Stomach (tissue), 9 donors: ENCODE data around the gene CRISPLD2. TPM values are rescaled to one million over a fixed set of nuclear protein-coding genes. Genes with fewer than 3 reads are reported as not detected.
"Not testable (repeated sequence)": the region's sequence is repeated elsewhere in the genome, so short reads cannot be mapped to it uniquely, and the experiment has no call there.

Source experiments
- DNase-seq, 2 donors: peaks; one replicate each; pipeline versions ENCODE4 v3.0.0 to v3.0.0-alpha.2; 2013 to 2019
- H3K27ac ChIP-seq, 5 donors: fragments of 200-600 bp in 4 of 5; sonication (generic) in 4 of 5; one replicate each; pipeline ENCODE4 v1.5.1; 2013 to 2019; ENCODE audit warnings: mild to moderate bottlenecking in 1 of 5, moderate library complexity in 1 of 5
- H3K27me3 ChIP-seq, 3 donors: fragments of 200-600 bp; sonication (generic); one replicate each; pipeline ENCODE4 v1.5.1; 2017 to 2019; ENCODE audit warnings: mixed run types in 1 of 3
- H3K36me3 ChIP-seq, 4 donors: fragments of 200-600 bp; sonication (generic); 1 replicate in 3 of 4; 2 replicates in 1 of 4; pipeline ENCODE4 v1.5.1; 2016 to 2019
- H3K4me1 ChIP-seq, 4 donors: fragments of 200-600 bp; sonication (generic); one replicate each; pipeline ENCODE4 v1.5.1; 2016 to 2019
- H3K4me3 ChIP-seq, 4 donors: fragments of 200-600 bp; sonication (generic) in 3 of 4; one replicate each; pipeline ENCODE4 v1.5.1; 2016 to 2019; ENCODE audit warnings: mild to moderate bottlenecking in 1 of 4
- H3K9me3 ChIP-seq, 4 donors: fragments of 200-600 bp; sonication (generic); one replicate each; pipeline ENCODE4 v1.5.1; 2016 to 2019
- EP300 ChIP-seq: sonication (generic); formaldehyde crosslinking; IDR thresholded peaks from one replicate; pipeline ENCODE4 v1.6.1; 2017; ENCODE audit warnings: antibody characterized with exemption
- POLR2A ChIP-seq, 4 donors: fragments of 450-650 bp; IDR thresholded peaks; one replicate each; pipeline ENCODE4 v1.6.1; 2016; ENCODE audit warnings: antibody characterized with exemption in 4 of 4, control low read depth in 2 of 4, mild to moderate bottlenecking in 1 of 4, moderate library complexity in 1 of 4
- POLR2AphosphoS5 ChIP-seq, 3 donors: sonication (generic); formaldehyde crosslinking; IDR thresholded peaks; one replicate each; pipeline ENCODE4 v1.6.1; 2016; ENCODE audit warnings: antibody characterized with exemption in 3 of 3
- WGBS, 5 donors: extraction: QIAGEN DNeasy Blood & Tissue Kit in 3 of 5; methylation state at CpG; one replicate each; pipeline versions ENCODE4 v1.1.5 to v1.1.7; 2013 to 2018; 5-methylcytosine and 5-hydroxymethylcytosine counted together
- intact Hi-C: fragments of 100-400 bp; cut with DNase I; formaldehyde crosslinking; loops from one replicate; pipeline ENCODE4 v1.15.1; 2023; ENCODE audit warnings: low total_unique reads
- polyA plus RNA-seq, 3 donors: library from polyadenylated mRNA; stranded (reverse); fragments of 200-250 nt; gene quantifications; one replicate each; pipeline ENCODE4 v1.2.3, GENCODE V29; 2013
- total RNA-seq, 5 donors: library from RNA; depleted of rRNA; stranded (reverse); fragments of >200 nt; gene quantifications; one replicate each; pipeline versions ENCODE4 v1.1.0 to v1.2.3, GENCODE V29; 2014 to 2016
- TF ChIP-seq, protein P1 (sequence below), 7 experiments: fragments of 450-650 bp in 4 of 7; fragments of 200-600 bp in 3 of 7; sonication (generic) in 3 of 7; IDR thresholded peaks; one replicate each; pipeline ENCODE4 v1.5.1; 2016 to 2019; ENCODE audit warnings: antibody characterized with exemption in 7 of 7, control low read depth in 2 of 7, mild to moderate bottlenecking in 1 of 7
- donor health status: healthy with polysubstance abuse.
- donor health status: Bipolar disorder and iron deficiency.
- donor health status: healthy.

CRISPLD2 gene
- total and polyA plus RNA-seq, 8 donors = 18.3 to 242 (median 95.8) TPM

DNA sequence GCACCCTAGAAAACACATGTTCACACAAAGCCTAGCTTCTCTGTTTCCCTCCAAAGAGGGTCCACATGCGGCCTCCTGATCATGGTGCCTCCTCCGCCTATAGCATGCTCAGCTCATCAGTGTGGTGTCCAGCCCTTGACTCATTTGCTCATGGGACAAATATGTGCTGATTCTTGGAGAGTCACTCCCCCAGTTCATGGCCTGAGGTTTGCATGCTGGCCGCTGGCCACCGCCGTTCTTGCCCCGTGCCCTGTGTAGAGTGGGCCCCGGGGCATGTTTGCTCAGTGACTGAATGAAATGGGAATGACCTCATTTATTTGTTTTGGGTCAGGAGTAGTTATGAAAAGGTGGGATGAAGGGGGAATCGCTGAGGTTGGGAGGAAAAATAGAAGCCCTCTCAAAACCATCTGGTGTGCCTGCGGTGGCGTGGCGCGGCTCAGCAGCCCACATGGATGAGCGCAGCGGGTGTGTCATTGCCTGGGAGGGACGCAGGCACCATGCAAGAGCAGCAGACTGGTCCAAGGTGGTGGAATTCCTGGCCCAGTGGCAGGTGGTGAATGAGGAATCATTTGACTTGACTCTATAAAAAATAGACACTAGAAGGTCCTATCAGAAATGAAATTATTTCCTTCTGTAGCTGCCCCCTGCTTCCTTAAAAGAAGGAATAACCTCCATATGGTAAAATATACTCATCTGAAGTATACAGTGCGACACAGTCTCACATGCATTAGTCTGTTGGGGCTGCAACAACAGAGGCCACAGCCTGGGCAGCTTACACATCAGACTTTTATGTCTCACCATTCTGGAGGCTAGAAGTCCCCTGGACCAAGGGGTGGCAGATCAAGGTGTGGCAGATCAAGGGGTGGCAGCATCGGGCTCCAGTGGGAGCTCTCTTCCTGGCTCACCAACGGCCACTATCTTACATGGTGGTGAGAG is 31.7 kb downstream of the CRISPLD2 start:
- DNase-seq = peak; percentile 37 to 86
- WGBS, 5 donors = 52 to 72% (median 64%) methylated on average over 17 to 18 of the region's 18 CpGs
- intact Hi-C loops = no loop called here
- Histone ChIP-seq H3K4me3 (no peak overlapping the region), H3K27me3 (no peaks in the 10 kb centered on the region), H3K4me1 (peaks cover 0 to 10% (median 7%) of the 10 kb centered on the region in 4 donors), H3K27ac (peak overlapping the region in 3 of 5 donors; percentile 9 to 33 (median 29)), H3K36me3 (peaks cover 52 to 100% (median 97%) of the 10 kb centered on the region in 4 donors), H3K9me3 (no peaks in the 10 kb centered on the region)
- no peak for TF ChIP-seq POLR2A (IDR thresholded peaks at IDR 0.05)
- peak in 1 of 3 donors; percentile 7 for TF ChIP-seq POLR2AphosphoS5 (IDR thresholded peaks at IDR 0.05)

DNA sequence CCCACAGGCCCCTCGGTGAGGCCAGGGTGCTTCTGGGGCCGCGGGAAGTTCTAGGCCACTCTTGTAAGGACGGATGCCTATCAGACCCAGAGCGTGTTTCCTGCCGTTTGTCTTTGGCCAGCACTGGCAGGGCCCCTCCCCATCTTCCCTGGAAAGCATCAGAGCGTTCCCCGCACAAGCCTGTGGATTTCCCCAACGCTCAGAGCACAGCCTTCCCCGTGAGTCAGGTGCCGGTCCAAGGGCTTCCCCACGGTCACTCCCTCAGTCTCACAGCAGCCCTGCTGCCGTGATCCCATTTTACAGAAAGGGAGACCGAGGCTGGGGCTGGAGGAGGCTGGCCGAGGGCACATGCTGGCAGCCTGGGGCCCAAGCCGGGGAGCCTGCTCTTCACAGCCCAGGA is 33.7 kb downstream of the CRISPLD2 start:
- no peaks in the 10 kb centered on the region for H3K27me3 ChIP-seq
- H3K9me3 ChIP-seq = no peaks in the 10 kb centered on the region
- intact Hi-C loops = no loop called here
- H3K27ac ChIP-seq = peak overlapping the region in 1 of 5 donors; percentile 4
- 62 to 81% (median 74%) methylated on average over 10 to 16 of the region's 16 CpGs for WGBS, 5 donors
- DNase-seq = no peak
- TF ChIP-seq EP300 (no peak), POLR2A (IDR thresholded peaks at IDR 0.05) (no peak), POLR2AphosphoS5 (IDR thresholded peaks at IDR 0.05) (no peak)
- TF ChIP-seq, protein P1, sequence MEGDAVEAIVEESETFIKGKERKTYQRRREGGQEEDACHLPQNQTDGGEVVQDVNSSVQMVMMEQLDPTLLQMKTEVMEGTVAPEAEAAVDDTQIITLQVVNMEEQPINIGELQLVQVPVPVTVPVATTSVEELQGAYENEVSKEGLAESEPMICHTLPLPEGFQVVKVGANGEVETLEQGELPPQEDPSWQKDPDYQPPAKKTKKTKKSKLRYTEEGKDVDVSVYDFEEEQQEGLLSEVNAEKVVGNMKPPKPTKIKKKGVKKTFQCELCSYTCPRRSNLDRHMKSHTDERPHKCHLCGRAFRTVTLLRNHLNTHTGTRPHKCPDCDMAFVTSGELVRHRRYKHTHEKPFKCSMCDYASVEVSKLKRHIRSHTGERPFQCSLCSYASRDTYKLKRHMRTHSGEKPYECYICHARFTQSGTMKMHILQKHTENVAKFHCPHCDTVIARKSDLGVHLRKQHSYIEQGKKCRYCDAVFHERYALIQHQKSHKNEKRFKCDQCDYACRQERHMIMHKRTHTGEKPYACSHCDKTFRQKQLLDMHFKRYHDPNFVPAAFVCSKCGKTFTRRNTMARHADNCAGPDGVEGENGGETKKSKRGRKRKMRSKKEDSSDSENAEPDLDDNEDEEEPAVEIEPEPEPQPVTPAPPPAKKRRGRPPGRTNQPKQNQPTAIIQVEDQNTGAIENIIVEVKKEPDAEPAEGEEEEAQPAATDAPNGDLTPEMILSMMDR (IDR thresholded peaks at IDR 0.05) = no peak
- peaks cover 0 to 10% (median 7%) of the 10 kb centered on the region in 4 donors for H3K4me1 ChIP-seq
- H3K36me3 ChIP-seq = peaks cover 46 to 100% (median 97%) of the 10 kb centered on the region in 4 donors
- no peak overlapping the region for H3K4me3 ChIP-seq

DNA sequence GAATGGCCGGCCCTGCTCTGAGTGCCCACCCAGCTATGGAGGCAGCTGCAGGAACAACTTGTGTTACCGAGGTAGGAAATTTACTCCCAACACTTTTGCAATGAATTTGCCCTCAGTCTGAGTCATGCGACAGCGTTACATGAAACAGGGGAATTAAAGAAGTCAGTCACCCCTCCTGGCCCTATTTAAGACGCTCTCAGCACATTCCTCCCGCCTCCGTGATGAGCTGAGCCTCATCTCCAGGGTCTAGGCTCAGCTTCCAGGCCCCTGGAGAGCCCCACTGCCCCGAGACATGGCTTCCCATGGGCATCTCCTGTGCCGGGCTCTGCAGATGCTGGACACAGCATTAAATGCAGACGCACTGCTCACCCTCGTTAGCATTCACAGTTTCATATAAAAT is 35.0 kb downstream of the CRISPLD2 start:
- H3K4me3 ChIP-seq = no peak overlapping the region
- peaks cover 0 to 10% (median 7%) of the 10 kb centered on the region in 4 donors for H3K4me1 ChIP-seq
- no peak for TF ChIP-seq POLR2AphosphoS5 (IDR thresholded peaks at IDR 0.05)
- TF ChIP-seq POLR2A (IDR thresholded peaks at IDR 0.05) = no peak
- TF ChIP-seq EP300 = no peak
- TF ChIP-seq, protein P1 (IDR thresholded peaks at IDR 0.05) = no peak
- DNase-seq = no peak
- H3K36me3 ChIP-seq = peaks cover 53 to 100% (median 98%) of the 10 kb centered on the region in 4 donors
- peaks cover 0 to 11% (median 8%) of the 10 kb centered on the region in 4 donors for H3K9me3 ChIP-seq
- WGBS, 5 donors = 80 to 93% (median 89%) methylated on average over 11 of the region's 11 CpGs
- no peaks in the 10 kb centered on the region for H3K27me3 ChIP-seq
- intact Hi-C loops = no loop called here
- no peak overlapping the region for H3K27ac ChIP-seq

DNA sequence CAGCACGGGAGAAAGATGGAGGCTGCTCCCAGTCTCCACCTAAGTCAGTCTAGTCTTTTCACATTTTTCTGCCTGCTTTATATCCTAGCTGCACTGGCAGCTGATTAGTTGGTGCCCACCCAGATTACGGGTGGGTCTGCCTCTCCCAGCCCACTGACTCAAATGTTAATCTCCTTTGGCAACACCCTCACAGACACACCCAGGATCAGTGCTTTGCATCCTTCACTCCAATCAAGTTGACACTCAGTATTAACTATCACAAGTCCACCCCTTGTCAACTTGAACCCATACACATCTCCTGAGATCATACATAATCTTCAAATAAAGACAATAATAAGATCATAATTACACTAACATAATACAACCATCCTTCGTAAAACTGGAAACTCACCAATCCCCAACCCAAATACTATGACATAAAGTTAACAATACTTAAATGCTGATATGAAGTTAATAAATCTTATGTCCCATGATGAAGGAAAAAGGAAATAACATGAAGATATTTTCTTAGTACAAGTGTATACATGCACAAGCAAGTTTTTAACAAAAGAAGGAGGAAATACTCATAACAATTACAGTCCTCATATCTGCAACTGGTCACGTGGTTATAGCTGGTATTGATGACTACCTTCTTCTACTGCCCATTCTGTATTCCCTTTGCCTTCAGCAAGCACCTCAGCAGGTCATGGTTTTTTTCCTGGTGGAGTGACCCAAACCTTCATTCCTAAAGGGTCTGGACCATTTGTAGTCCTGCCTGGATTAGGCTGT is 35.8 kb downstream of the CRISPLD2 start:
- WGBS, 5 donors = 71 to 83% (median 76%) methylated on average over 4 of the region's 4 CpGs
- H3K36me3 ChIP-seq = peaks cover 58 to 100% (median 100%) of the 10 kb centered on the region in 4 donors

DNA sequence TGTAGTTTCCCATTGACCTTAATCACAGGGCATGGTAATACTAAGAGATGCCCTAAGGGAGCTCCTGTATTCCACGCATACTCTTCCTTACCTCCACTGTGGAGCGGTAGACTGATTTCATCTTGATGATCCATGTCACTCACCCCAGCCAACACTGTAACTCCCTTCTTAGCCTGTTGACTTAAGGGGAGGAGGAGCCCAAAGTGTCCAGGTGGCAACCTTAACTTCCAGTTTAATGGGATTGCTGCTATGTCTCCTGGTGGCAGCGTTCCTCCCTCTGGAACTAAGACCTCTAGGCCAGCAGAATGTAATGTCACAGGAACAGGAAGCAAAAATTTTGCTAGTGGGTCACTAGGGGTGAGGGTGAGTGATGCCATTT is 36.4 kb downstream of the CRISPLD2 start:
- Histone ChIP-seq H3K9me3 (peaks cover 2 to 20% (median 16%) of the 10 kb centered on the region in 4 donors), H3K36me3 (peaks cover 55 to 100% (median 99%) of the 10 kb centered on the region in 4 donors)
- H3K4me1 ChIP-seq, H3K27ac ChIP-seq, intact Hi-C loops, H3K27me3 ChIP-seq, H3K4me3 ChIP-seq, DNase-seq: not testable (repeated sequence)
- WGBS, 5 donors = 87 to 94% (median 89%) methylated on average over 3 of the region's 3 CpGs

More for the DNA sequence above, 35.8 kb downstream of the CRISPLD2 start:
- intact Hi-C loops, H3K4me3 ChIP-seq, H3K27me3 ChIP-seq, DNase-seq, H3K27ac ChIP-seq: not testable (repeated sequence)
- Histone ChIP-seq H3K9me3 (peaks cover 2 to 20% (median 15%) of the 10 kb centered on the region in 4 donors), H3K4me1 (peaks cover 0 to 10% (median 7%) of the 10 kb centered on the region in 4 donors)

DNA sequence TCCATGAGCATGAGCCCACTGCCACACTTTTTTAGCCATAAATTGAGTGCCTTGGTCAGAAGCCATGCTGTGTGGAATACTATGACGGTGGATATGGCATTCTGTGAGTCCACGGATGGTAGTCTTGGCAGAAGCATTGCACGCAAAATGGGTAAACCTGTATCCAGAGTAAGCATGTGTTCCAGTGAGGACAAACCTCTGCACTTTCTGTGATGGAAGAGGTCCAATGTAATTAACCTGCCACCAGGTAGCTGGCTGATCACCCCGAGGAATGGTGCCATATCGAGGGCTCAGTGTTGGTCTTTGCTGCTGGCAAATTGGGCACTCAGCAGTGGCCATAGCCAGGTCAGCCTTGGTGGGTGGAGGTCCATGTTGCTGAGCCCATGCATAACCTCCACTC is 37.0 kb downstream of the CRISPLD2 start:
- Histone ChIP-seq H3K9me3 (peaks cover 2 to 20% (median 16%) of the 10 kb centered on the region in 4 donors), H3K36me3 (peaks cover 49 to 100% (median 99%) of the 10 kb centered on the region in 4 donors)
- DNase-seq, H3K27me3 ChIP-seq, intact Hi-C loops, H3K27ac ChIP-seq, H3K4me1 ChIP-seq, H3K4me3 ChIP-seq: not testable (repeated sequence)
- WGBS, 5 donors = 67 to 91% (median 72%) methylated on average over 5 of the region's 5 CpGs
